HL-60 (cell line): Measurements from ENCODE around the gene ATXN7L3.

ENCODE experiments used
- TF ChIP-seq, protein P1 (sequence below): IDR thresholded peaks from one replicate; pipeline ENCODE4 v1.5.1; 2011; ENCODE audit warnings: low read length, control low read depth, inconsistent platforms; ENCODE audit not compliant: insufficient read depth
- TF ChIP-seq, protein P2 (sequence below): IDR thresholded peaks from 2 replicates; pipeline ENCODE4 v1.6.1; 2012; ENCODE audit warnings: low read depth; ENCODE audit not compliant: insufficient replicate concordance

DNA sequence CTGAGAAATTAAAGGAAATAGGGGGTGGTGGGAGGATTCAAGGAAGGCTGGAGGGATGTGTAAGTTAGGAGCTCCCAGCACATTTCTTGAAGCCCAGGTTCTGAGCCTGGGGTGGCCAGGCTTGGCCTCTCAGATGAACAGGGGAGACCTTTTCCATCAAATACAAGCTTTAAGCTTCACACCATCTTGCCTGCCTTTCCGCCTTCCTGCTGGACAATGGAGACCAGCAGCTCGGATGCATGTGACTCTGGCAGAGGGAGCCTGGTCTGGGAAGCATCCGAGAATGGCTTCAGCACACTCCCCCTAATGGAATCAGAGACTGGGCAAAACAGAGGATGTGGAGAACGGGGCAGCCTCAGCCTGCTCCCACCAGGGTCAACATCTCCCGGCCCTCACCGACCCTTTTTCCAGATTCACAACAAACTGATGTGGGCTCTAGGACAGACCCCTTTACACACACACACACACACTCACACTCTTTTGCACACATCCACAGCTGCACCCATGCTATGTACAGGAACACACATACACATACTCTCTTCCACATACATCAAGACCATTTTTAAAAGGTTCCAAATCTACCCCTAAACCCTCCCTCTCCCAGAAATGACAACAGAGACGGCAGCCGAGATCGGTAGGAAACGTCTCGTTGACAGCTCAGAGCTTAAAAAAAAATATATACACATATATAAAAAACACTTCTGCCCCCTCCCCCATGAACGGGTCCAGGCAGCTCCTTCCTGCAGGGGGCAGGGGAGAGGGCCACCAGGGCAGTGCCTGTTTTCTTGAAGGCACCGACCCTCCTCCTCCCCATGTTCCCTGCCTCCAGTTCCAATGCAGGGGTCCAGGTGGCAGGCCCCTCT, 6.5 kb upstream of the ATXN7L3 start:
- TF ChIP-seq, protein P1, sequence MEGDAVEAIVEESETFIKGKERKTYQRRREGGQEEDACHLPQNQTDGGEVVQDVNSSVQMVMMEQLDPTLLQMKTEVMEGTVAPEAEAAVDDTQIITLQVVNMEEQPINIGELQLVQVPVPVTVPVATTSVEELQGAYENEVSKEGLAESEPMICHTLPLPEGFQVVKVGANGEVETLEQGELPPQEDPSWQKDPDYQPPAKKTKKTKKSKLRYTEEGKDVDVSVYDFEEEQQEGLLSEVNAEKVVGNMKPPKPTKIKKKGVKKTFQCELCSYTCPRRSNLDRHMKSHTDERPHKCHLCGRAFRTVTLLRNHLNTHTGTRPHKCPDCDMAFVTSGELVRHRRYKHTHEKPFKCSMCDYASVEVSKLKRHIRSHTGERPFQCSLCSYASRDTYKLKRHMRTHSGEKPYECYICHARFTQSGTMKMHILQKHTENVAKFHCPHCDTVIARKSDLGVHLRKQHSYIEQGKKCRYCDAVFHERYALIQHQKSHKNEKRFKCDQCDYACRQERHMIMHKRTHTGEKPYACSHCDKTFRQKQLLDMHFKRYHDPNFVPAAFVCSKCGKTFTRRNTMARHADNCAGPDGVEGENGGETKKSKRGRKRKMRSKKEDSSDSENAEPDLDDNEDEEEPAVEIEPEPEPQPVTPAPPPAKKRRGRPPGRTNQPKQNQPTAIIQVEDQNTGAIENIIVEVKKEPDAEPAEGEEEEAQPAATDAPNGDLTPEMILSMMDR = no peak
- TF ChIP-seq, protein P2, sequence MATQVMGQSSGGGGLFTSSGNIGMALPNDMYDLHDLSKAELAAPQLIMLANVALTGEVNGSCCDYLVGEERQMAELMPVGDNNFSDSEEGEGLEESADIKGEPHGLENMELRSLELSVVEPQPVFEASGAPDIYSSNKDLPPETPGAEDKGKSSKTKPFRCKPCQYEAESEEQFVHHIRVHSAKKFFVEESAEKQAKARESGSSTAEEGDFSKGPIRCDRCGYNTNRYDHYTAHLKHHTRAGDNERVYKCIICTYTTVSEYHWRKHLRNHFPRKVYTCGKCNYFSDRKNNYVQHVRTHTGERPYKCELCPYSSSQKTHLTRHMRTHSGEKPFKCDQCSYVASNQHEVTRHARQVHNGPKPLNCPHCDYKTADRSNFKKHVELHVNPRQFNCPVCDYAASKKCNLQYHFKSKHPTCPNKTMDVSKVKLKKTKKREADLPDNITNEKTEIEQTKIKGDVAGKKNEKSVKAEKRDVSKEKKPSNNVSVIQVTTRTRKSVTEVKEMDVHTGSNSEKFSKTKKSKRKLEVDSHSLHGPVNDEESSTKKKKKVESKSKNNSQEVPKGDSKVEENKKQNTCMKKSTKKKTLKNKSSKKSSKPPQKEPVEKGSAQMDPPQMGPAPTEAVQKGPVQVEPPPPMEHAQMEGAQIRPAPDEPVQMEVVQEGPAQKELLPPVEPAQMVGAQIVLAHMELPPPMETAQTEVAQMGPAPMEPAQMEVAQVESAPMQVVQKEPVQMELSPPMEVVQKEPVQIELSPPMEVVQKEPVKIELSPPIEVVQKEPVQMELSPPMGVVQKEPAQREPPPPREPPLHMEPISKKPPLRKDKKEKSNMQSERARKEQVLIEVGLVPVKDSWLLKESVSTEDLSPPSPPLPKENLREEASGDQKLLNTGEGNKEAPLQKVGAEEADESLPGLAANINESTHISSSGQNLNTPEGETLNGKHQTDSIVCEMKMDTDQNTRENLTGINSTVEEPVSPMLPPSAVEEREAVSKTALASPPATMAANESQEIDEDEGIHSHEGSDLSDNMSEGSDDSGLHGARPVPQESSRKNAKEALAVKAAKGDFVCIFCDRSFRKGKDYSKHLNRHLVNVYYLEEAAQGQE = no peak
